ENCODE measurements around the gene BAD. TPM values are rescaled to one million over a fixed set of nuclear protein-coding genes. Genes with fewer than 3 reads are reported as not detected.

The BAD gene
- total and polyA plus RNA-seq, 2 of the 13 experiments (the other 11 are each of a cell fraction or from before 2014, with no cell fraction given) = 17.9 to 28.5 TPM

- TF ChIP-seq POGK (CRISPR knock-in tag; conservative IDR thresholded peaks at IDR 0.05) = peak; percentile 38; the same call in 1 of the 2 replicates
- no peak; the same call in 1 of the 2 replicates for TF ChIP-seq MIER2 (CRISPR knock-in tag; IDR thresholded peaks at IDR 0.05)
- TF ChIP-seq ISL2 (CRISPR knock-in tag; IDR thresholded peaks at IDR 0.05) = 0 out of 2 replicates have a peak, but pooled peaks have one; percentile 22
- no peak for TF ChIP-seq ATF7 (IDR thresholded peaks at IDR 0.05)
- TF ChIP-seq ATF7 (CRISPR knock-in tag; IDR thresholded peaks at IDR 0.05) = 0 out of 2 replicates have a peak, but pooled peaks have one; percentile 33
- no peak for TF ChIP-seq ZNF816 (CRISPR knock-in tag; IDR thresholded peaks at IDR 0.05; ENCODE audit: borderline replicate concordance)
- peak; percentile 36; the same call in 1 of the 2 replicates for TF ChIP-seq CTCF (CRISPR knock-in tag; IDR thresholded peaks at IDR 0.05)
- TF ChIP-seq RXRB (CRISPR knock-in tag; IDR thresholded peaks at IDR 0.05; ENCODE audit: borderline replicate concordance) = peak; percentile 69; the same call in 1 of the 2 replicates
- TF ChIP-seq ZBTB7B (CRISPR knock-in tag; IDR thresholded peaks at IDR 0.05) = peak; percentile 51; the same call in 1 of the 2 replicates
- no peak for TF ChIP-seq ZSCAN31 (CRISPR knock-in tag; IDR thresholded peaks at IDR 0.05; ENCODE audit: low read depth)
- TF ChIP-seq MXD4 (CRISPR knock-in tag; IDR thresholded peaks at IDR 0.05) = 0 out of 2 replicates have a peak, but pooled peaks have one; percentile 32
- TF ChIP-seq GRHL1 (CRISPR knock-in tag; conservative IDR thresholded peaks at IDR 0.05) = no peak
- peak; percentile 46; the same call in 1 of the 2 replicates for TF ChIP-seq MEIS1 (CRISPR knock-in tag; IDR thresholded peaks at IDR 0.05; ENCODE audit: borderline replicate concordance)
- no peak for TF ChIP-seq ZNF44 (CRISPR knock-in tag; IDR thresholded peaks at IDR 0.05)
- TF ChIP-seq SALL1 (CRISPR knock-in tag; IDR thresholded peaks at IDR 0.05) = peak; percentile 83
- peak; percentile 82 for TF ChIP-seq RARA (CRISPR knock-in tag; IDR thresholded peaks at IDR 0.05)
- peak; percentile 88 for TF ChIP-seq SIN3A (IDR thresholded peaks at IDR 0.05; ENCODE audit: borderline replicate concordance, low read depth, low read length)
- no peak for TF ChIP-seq TBP (CRISPR knock-in tag; IDR thresholded peaks at IDR 0.05)
- TF ChIP-seq CENPT (CRISPR knock-in tag; IDR thresholded peaks at IDR 0.05; ENCODE audit: low read depth) = no peak
- TF ChIP-seq NCOA2 (CRISPR knock-in tag; IDR thresholded peaks at IDR 0.05) = peak; percentile 50; the same call in 1 of the 2 replicates
- no peak for TF ChIP-seq ZNF770 (CRISPR knock-in tag; IDR thresholded peaks at IDR 0.05)
- 0 out of 2 replicates have a peak, but pooled peaks have one; percentile 60 for TF ChIP-seq BATF2 (CRISPR knock-in tag; IDR thresholded peaks at IDR 0.05)
- no peak for TF ChIP-seq ZSCAN21 (CRISPR knock-in tag; IDR thresholded peaks at IDR 0.05; ENCODE audit: borderline replicate concordance)
Observed at GRCh38 chr11:64237484-64237951, 46.9 kb downstream of the BAD start (continued).
